ENCODE data around the gene MRTFB. TPM values are rescaled to one million over a fixed set of nuclear protein-coding genes. Genes with fewer than 3 reads are reported as not detected.

Gene MRTFB
- total RNA-seq, 1 experiment from 2014 or later, result 90.5 TPM

- ATAC-seq, result no peak
- Histone ChIP-seq H3K36me3 (ENCODE audit: control insufficient read depth, insufficient read depth, low read length) (peaks cover 4% of the 10 kb centered on the region; the same call in 1 of the 2 replicates), H3K9me3 (ENCODE audit: control insufficient read depth, insufficient read depth, low read depth, low read length) (no peaks in the 10 kb centered on the region), H3K27ac (ENCODE audit: low read length) (no peak overlapping the region), H3K27me3 (ENCODE audit: control insufficient read depth, insufficient read depth, low read length) (no peaks in the 10 kb centered on the region), H3K4me1 (ENCODE audit: control insufficient read depth, insufficient read depth, low read length) (no peaks in the 10 kb centered on the region), H3K4me3 (ENCODE audit: low read depth in 2 of 2, low read length in 2 of 2) (no peak overlapping the region)
- no peak for DNase-seq (ENCODE audit: low read depth, low spot score)
- no TSS peak for BruUV-seq (replicated peaks)
- no peak for TF ChIP-seq CTCF (IDR thresholded peaks at IDR 0.05)
- in situ Hi-C loops (cut with HindIII; ENCODE audit: low pct_unique_long_range_greater_than_20kb, low sequenced_read_pairs), result no loop called here
- CTCF ChIA-PET, result no interaction called here
- POLR2A ChIA-PET, result no interaction called here
- intact Hi-C loops (cut with micrococcal nuclease; ENCODE audit: unreplicated experiment), result no loop called here
Measured at GRCh38 chr16:14211856-14212543, 140.9 kb downstream of the MRTFB start.

- intact Hi-C loops (cut with micrococcal nuclease; ENCODE audit: unreplicated experiment), result no loop called here
- Histone ChIP-seq H3K4me1 (ENCODE audit: control insufficient read depth, insufficient read depth, low read length) (peaks cover 4% of the 10 kb centered on the region; the same call in 1 of the 2 replicates), H3K27me3 (ENCODE audit: control insufficient read depth, insufficient read depth, low read length) (no peaks in the 10 kb centered on the region), H3K4me3 (ENCODE audit: low read depth in 2 of 2, low read length in 2 of 2) (no peak overlapping the region), H3K36me3 (ENCODE audit: control insufficient read depth, insufficient read depth, low read length) (peaks cover 12% of the 10 kb centered on the region), H3K27ac (ENCODE audit: low read length) (no peak overlapping the region), H3K9me3 (ENCODE audit: control insufficient read depth, insufficient read depth, low read depth, low read length) (no peaks in the 10 kb centered on the region)
- ChIA-PET CTCF (interaction anchor here (0.5 to 1.7 kb wide), 2 partner anchors 292 to 1399 kb away, joined by 4 to 5 read pairs; no protein-coding TSS in a partner anchor), POLR2A (no interaction called here)
- BruUV-seq (replicated peaks), result no TSS peak
- ATAC-seq (no peak), DNase-seq (ENCODE audit: low read depth, low spot score) (no peak)
- TF ChIP-seq CTCF (IDR thresholded peaks at IDR 0.05), result no peak
- no peak for TF ChIP-seq TCF7L2 (IDR thresholded peaks at IDR 0.05; ENCODE audit: low read depth, low read length)
- TF ChIP-seq SIN3A (IDR thresholded peaks at IDR 0.05; ENCODE audit: borderline replicate concordance, insufficient read depth, low read depth, low read length), result no peak
- no peak for TF ChIP-seq REST (IDR thresholded peaks at IDR 0.05; ENCODE audit: insufficient read depth in 1 of 2, low read depth in 2 of 2, low read length in 1 of 2)
- no peak for TF ChIP-seq POLR2AphosphoS5 (IDR thresholded peaks at IDR 0.05; ENCODE audit: low read depth, low read length)
- in situ Hi-C loops (cut with HindIII; ENCODE audit: low pct_unique_long_range_greater_than_20kb, low sequenced_read_pairs), result no loop called here
Measured at GRCh38 chr16:14215941-14216340, 144.8 kb downstream of the MRTFB start.
